ENCODE measurements around the gene VSIG10.
A peak's percentile ranks its signal among the peaks of the same experiment; 100 is the strongest.

The VSIG10 gene

DNA sequence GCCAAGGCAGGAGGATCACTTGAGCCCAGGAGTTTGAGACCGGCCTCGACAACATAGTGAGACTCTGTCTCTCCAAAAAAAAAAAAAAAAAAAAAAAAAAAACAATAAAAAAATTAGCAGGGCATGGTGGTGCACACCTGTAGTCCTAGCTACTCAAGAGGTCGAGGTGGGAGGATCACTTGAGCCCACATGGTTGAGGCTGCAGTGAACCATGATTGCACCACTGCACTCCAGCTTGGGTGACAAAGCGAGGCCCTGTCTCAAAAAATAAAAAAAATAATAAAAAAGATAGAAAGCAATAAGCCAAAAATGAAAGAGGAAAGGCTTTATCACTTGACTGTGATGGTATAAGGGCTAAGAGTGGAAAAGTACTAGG lies 21.9 kb upstream of the VSIG10 start:
- H3K9me3 Mint-ChIP-seq, result no peaks in the 10 kb centered on the region
- H3K27me3 Mint-ChIP-seq, result no peaks in the 10 kb centered on the region
- H3K27ac Mint-ChIP-seq, result no peak overlapping the region
- peaks cover 5% of the 10 kb centered on the region for H3K36me3 Mint-ChIP-seq
- no peak for ATAC-seq
- H3K4me1 Mint-ChIP-seq, result peaks cover 1% of the 10 kb centered on the region
- H3K4me3 Mint-ChIP-seq, result no peak overlapping the region

DNA sequence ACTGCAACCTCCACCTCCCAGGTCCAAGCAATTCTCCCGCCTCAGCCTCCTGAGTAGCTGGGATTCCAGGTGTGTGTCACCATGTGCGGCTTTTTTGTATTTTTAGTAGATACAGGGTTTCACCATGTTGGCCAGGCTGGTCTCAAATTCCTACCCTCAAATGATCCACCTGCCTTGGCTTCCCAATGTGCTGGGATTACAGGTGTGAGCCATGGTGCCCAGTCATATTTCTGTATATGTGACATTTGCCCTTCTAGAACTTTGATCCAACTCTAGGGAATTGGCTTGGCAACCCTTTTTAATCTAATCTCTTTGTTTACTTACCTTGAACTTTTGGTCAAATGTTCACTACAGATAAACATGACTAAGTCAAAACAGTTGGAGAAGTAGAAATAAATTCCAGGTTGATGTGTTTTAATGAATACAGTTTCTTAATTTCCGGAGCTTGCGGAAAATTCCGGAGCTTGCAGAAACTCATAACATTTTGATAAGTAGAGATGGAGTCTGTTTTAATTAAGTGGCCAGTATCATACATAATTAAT lies 20.6 kb upstream of the VSIG10 start:
- H3K4me1 Mint-ChIP-seq, result peaks cover 8% of the 10 kb centered on the region
- no peaks in the 10 kb centered on the region for H3K9me3 Mint-ChIP-seq
- H3K27ac Mint-ChIP-seq, result no peak overlapping the region
- no peak overlapping the region for H3K4me3 Mint-ChIP-seq
- H3K36me3 Mint-ChIP-seq, result peaks cover 5% of the 10 kb centered on the region
- no peaks in the 10 kb centered on the region for H3K27me3 Mint-ChIP-seq
- no peak for ATAC-seq

DNA sequence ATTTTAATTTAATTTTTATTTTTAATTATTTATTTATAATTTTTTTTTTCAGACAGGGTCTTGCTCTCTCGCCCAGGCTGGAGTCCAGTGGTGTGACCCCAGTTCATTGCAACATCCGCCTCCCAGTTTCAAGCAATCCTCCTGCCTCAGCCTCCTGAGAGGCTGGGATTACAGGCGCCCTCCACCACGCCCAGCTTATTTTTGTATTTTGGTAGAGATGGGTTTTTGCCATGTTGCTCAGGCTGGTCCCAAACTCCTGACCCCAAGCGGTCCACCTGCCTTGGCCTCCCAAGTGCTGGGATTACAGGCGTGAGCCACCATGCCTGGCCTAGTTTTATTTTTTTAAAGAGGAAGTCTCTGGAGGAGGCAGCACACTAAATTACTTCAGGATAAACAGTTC lies 18.5 kb upstream of the VSIG10 start:
- Mint-ChIP-seq H3K27me3 (no peaks in the 10 kb centered on the region), H3K36me3 (peaks cover 5% of the 10 kb centered on the region), H3K4me1 (peaks cover 8% of the 10 kb centered on the region), H3K9me3 (no peaks in the 10 kb centered on the region), H3K4me3 (no peak overlapping the region), H3K27ac (no peak overlapping the region)
- ATAC-seq, result no peak

DNA sequence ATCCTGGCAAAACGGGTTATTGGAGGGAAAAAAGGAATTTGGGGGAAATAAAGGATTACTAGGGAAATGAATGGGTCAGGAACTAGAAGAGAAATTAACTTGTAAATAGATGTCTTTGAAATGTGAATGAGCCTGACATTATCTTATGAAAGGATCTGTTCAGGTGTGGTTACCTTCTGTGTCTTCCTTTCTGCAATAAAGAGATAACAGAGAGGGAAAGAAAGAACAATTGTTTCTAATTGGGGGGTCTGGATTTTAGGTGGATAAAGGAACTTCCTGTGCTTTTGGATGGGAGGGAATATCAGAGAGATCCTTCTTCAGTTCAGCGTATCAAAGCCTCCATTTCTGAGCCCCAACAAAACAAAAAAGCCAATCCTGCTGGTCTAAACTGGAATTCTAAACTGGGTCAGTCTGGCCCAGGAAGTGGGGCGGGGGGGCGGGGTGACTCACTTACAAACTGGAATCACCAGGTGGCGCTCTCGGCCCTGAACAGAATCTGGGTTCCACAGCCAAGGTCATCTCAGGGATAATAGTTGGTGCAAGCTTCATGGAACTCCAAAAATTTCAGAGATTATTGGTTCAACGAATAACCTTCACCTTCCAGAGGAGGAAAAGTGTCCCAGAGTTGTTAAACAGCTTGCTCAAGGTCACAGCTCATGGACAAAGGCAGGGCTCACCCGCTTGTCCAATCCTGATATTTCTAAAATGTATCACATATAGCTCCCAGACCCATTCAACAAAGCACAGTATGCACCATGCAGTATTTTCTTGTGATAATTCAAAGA lies 17.0 kb upstream of the VSIG10 start:
- H3K9me3 Mint-ChIP-seq, result no peaks in the 10 kb centered on the region
- H3K36me3 Mint-ChIP-seq, result peaks cover 5% of the 10 kb centered on the region
- H3K4me3 Mint-ChIP-seq, result no peak overlapping the region
- no peak overlapping the region for H3K27ac Mint-ChIP-seq
- ATAC-seq, result peak; percentile 51
- peaks cover 8% of the 10 kb centered on the region for H3K4me1 Mint-ChIP-seq
- H3K27me3 Mint-ChIP-seq, result no peaks in the 10 kb centered on the region

DNA sequence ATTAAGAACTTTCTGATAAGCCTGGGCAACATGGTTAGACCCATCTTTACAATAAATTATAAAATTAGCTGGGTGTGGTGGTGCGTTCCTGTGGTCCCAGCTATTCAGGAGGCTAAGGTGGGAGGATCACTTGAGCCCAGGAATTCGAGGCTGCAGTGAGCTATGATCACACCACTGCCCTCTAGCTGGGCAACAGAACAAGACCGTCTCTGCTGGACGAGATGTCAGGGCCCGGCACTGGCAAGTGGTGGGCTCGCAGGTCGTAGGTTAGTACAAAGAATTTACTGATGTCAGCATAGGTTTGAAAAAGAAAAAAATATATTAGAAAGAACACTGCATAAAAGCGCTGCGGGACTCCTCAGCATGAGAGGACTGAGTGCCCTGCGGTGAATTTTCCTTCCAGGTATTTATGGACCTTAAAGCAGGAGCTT lies 15.7 kb upstream of the VSIG10 start:
- Mint-ChIP-seq H3K36me3 (no peaks in the 10 kb centered on the region), H3K27ac (no peak overlapping the region), H3K27me3 (no peaks in the 10 kb centered on the region), H3K4me1 (peaks cover 8% of the 10 kb centered on the region), H3K4me3 (no peak overlapping the region), H3K9me3 (no peaks in the 10 kb centered on the region)
- no peak for ATAC-seq

DNA sequence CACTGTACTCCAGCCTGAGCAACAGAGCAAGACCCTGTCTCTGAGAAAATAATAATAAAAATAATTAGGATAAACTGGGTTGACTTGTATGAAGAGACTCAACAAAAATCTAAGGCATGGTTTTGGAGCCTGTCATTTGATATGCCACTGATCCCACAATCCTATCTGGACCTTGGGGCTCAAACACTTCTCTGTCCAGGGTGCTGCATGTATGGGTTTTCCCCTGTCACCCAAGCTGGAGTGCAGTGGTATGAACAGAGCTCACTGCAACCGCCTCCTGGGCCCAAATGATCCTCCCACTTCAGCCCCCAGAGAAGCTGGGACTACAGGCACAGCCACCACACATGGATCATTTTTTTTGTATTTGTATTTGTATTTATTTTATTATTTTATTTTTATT lies 5.3 kb upstream of the VSIG10 start:
- no peak for ATAC-seq
- peaks cover 13% of the 10 kb centered on the region for H3K27me3 Mint-ChIP-seq
- H3K4me1 Mint-ChIP-seq, result peaks cover 7% of the 10 kb centered on the region
- no peaks in the 10 kb centered on the region for H3K9me3 Mint-ChIP-seq
- H3K27ac Mint-ChIP-seq, result no peak overlapping the region
- no peaks in the 10 kb centered on the region for H3K36me3 Mint-ChIP-seq
- H3K4me3 Mint-ChIP-seq, result no peak overlapping the region

DNA sequence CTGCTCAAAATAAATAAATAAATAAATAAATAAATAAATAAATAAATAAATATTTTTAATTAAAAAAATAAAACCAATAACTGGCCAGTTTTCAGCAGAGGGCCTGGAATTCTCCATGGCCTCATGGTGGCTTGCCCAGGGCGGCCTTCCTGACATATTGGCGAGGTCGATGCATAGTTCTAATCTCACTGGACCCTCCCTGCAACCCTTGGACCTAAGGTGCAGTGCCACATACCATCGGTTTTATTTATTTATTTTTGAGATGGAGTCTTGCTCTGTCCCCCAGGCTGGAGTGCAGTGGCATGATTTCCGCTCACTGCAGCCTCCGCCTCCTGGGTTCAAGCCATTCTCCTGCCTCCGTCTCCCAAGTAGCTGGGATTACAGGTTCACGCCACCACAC lies 3.9 kb upstream of the VSIG10 start:
- H3K4me3 Mint-ChIP-seq, result no peak overlapping the region
- peaks cover 22% of the 10 kb centered on the region for H3K27me3 Mint-ChIP-seq
- peaks cover 15% of the 10 kb centered on the region for H3K4me1 Mint-ChIP-seq
- ATAC-seq, result no peak
- no peak overlapping the region for H3K27ac Mint-ChIP-seq
- no peaks in the 10 kb centered on the region for H3K36me3 Mint-ChIP-seq
- H3K9me3 Mint-ChIP-seq, result no peaks in the 10 kb centered on the region

DNA sequence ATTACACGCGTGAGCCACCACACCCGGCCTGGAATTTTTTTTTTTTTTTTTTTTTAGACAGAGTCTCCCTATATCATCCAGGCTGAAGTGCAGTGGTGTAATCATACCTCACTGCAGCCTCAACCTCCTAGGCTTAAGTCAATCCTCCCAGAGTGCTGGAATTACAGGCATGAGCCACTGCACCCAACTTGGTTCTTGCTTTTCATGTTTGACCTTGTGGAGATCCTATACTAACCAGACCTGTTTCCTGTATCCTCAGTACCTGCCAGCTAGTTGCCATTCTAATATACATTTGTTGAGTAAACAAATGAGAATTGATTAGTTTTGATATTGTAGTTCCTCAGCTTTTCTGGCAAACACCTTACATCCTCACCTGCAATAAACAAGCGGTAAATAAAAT lies 3.2 kb upstream of the VSIG10 start:
- peaks cover 25% of the 10 kb centered on the region for H3K27me3 Mint-ChIP-seq
- ATAC-seq, result no peak
- peaks cover 16% of the 10 kb centered on the region for H3K4me1 Mint-ChIP-seq
- H3K4me3 Mint-ChIP-seq, result no peak overlapping the region
- H3K27ac Mint-ChIP-seq, result no peak overlapping the region
- no peaks in the 10 kb centered on the region for H3K9me3 Mint-ChIP-seq
- H3K36me3 Mint-ChIP-seq, result no peaks in the 10 kb centered on the region

DNA sequence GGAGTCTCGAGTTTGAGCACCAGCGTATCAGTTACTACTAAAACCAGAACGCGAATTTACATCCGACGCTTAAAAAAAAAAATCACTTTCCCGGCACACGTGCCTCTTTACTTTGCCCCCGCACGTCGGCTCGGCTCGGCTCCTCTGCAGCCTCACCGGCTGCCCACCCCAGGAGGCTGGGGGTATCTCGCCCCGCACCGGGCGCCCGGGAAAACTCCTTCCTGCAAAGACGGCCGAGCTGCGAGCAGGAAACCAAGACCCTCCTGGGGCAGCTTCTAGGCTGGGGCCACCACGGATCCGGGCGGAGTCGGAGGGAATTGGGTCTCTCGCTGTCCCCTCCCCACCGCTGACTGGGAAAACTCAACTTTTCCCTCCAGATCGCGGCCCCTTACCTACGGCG lies 610 bp downstream of the VSIG10 start:
- H3K27me3 Mint-ChIP-seq, result peaks cover 39% of the 10 kb centered on the region
- ATAC-seq, result peak; percentile 37

DNA sequence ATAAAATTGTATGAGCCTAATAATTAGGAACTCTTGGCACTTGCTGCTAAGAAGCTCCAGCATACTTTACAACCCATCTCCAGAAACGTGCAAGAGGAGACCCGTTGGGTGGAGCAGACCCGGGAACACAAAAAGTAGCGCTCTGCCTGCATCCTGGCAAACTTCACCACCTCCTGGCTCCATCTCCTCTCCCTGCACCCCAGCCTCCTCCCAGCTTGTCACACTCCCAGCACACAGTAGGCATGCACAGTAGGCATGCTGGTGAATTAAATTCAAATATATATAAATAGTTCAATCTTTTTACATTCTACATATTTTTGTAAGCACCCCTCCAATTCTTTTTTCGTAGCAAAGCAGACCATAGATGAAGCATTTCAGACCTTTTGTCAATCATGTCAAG lies 1.2 kb downstream of the VSIG10 start:
- no peaks in the 10 kb centered on the region for H3K9me3 Mint-ChIP-seq
- peaks cover 44% of the 10 kb centered on the region for H3K27me3 Mint-ChIP-seq
- H3K4me1 Mint-ChIP-seq, result peaks cover 16% of the 10 kb centered on the region
- H3K27ac Mint-ChIP-seq, result peak overlapping the region; percentile 57
- peak overlapping the region; percentile 87 for H3K4me3 Mint-ChIP-seq
- no peak for ATAC-seq
- no peaks in the 10 kb centered on the region for H3K36me3 Mint-ChIP-seq

More for the DNA sequence above, 610 bp downstream of the VSIG10 start:
- Mint-ChIP-seq H3K4me3 (peak overlapping the region; percentile 87), H3K4me1 (peaks cover 16% of the 10 kb centered on the region), H3K36me3 (no peaks in the 10 kb centered on the region), H3K27ac (peak overlapping the region; percentile 57), H3K9me3 (no peaks in the 10 kb centered on the region)

DNA sequence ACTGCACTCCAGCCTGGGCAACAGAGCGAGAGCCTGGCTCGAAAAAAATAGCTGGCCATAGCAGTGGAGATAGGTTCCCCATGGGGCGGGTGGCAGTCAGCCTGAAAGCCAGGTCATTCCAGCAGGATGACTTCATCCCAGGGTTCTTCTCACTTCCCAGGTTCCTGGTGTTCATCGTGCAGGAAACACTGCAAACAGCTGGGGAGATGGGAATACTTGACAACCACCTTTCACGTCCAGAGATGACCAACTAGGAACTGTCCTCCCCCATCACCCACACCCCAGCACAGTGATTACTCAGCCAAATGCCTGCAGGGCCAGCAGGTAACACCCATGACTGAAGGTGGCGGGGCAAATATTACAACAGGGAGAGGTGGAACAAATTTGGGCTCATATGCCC lies 1.7 kb downstream of the VSIG10 start:
- H3K27ac Mint-ChIP-seq, result no peak overlapping the region
- H3K9me3 Mint-ChIP-seq, result no peaks in the 10 kb centered on the region
- H3K36me3 Mint-ChIP-seq, result no peaks in the 10 kb centered on the region

DNA sequence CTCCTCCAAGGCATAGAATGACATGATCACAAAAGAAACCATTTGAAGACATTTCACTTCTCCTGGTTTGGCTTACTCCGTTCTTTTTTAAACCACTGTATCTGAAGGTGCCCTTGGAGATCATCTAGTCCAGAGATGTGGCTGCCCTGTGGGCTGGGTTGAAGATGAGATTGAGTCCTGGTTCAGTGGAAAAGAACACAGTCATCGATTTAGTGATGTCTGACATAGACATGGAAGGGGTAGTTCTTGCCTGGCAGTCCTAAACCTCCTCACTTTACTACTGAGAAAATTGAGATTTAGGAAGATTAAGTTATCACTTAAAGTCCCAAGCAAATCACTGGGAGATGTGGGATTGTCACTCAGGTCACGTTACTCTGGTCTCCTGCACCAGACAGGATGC lies 2.8 kb downstream of the VSIG10 start:
- ATAC-seq, result no peak
- peaks cover 16% of the 10 kb centered on the region for H3K4me1 Mint-ChIP-seq
- no peak overlapping the region for H3K27ac Mint-ChIP-seq
- H3K36me3 Mint-ChIP-seq, result no peaks in the 10 kb centered on the region
- H3K9me3 Mint-ChIP-seq, result no peaks in the 10 kb centered on the region
- no peak overlapping the region for H3K4me3 Mint-ChIP-seq
- peaks cover 44% of the 10 kb centered on the region for H3K27me3 Mint-ChIP-seq

More for the DNA sequence above, 1.7 kb downstream of the VSIG10 start:
- peaks cover 44% of the 10 kb centered on the region for H3K27me3 Mint-ChIP-seq
- no peak for ATAC-seq
- no peak overlapping the region for H3K4me3 Mint-ChIP-seq
- peaks cover 16% of the 10 kb centered on the region for H3K4me1 Mint-ChIP-seq

DNA sequence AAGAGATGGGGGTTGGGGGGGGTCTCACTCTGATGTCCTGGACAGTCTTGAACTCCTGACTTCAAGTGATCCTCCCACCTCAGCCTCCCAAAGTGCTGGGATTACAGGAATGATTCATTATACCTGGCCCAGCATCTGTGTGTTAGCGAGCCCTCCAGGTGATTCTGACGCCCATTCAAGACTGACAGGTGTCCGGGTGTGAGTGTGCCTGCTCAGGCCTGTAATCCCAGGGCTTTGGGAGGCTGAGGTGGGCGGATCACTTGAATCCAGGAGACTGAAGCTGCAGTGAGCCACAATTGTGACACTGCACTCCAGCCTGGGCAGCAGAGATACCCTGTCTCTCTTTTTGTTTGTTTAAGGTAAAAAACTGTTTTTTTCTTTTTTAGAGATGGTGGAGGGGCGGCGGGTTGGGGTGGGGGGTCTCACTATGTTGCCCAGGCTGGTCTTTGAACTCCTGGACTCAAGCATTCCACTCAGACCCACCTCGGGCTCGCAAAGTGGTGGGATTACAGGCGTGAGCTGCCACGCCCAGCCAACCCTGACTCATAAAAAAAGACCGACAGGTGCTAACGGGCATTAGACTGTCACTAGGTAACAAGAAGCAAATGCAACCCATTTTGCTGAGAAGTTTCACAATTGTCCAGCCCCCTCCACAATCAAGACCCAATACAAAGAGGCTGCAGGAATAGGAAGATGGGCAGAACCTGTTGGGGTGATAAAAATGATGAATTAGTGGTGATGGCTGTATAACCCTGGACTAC lies 4.7 kb downstream of the VSIG10 start:
- H3K4me3 Mint-ChIP-seq, result no peak overlapping the region
- H3K36me3 Mint-ChIP-seq, result no peaks in the 10 kb centered on the region
- H3K4me1 Mint-ChIP-seq, result peaks cover 9% of the 10 kb centered on the region
- ATAC-seq, result no peak
- peaks cover 31% of the 10 kb centered on the region for H3K27me3 Mint-ChIP-seq
- H3K27ac Mint-ChIP-seq, result no peak overlapping the region
- no peaks in the 10 kb centered on the region for H3K9me3 Mint-ChIP-seq

DNA sequence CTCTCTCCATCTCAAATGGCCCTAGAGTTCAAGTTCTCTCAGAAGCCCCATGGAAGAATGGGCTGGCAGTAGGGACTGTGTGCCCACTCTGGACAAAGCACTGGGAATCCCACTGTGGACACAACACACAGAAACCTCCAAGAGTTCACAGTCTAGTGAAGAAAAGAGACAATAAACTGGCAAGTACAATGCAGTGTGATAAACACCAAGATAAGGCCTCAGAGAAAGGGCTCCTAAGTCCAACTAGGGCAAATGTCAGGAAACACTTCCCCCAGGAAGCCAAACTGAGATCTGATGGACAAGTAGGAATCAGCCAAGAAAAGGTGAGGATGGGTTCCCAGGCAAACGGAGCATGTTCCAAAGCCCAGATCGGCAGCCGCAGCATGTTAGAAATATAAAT lies 5.4 kb downstream of the VSIG10 start:
- no peak for ATAC-seq
- no peak overlapping the region for H3K27ac Mint-ChIP-seq
- no peaks in the 10 kb centered on the region for H3K36me3 Mint-ChIP-seq
- peaks cover 29% of the 10 kb centered on the region for H3K27me3 Mint-ChIP-seq
- H3K4me3 Mint-ChIP-seq, result no peak overlapping the region
- H3K9me3 Mint-ChIP-seq, result no peaks in the 10 kb centered on the region
- H3K4me1 Mint-ChIP-seq, result peaks cover 8% of the 10 kb centered on the region

DNA sequence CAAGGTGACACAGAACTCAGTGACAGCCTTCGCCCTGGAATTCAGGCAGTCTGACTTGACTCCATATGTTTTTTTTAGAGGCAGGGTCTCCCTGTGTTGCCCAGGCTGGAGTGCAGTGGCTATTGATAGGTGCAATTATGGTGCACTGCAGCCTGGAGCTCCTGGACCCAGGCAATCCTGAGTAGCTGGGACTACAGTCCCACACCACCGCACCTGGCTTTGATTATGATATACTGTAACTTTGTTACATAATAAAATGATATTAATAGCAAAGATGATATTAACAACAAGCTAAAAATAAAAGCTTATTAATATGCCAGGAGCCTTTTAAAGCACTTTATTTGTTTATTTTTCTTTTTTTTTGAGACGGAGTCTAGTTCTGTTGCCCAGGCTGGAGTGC lies 9.8 kb downstream of the VSIG10 start:
- H3K4me3 Mint-ChIP-seq, result no peak overlapping the region
- peaks cover 9% of the 10 kb centered on the region for H3K27me3 Mint-ChIP-seq
- H3K4me1 Mint-ChIP-seq, result peaks cover 1% of the 10 kb centered on the region
- H3K27ac Mint-ChIP-seq, result no peak overlapping the region
- no peaks in the 10 kb centered on the region for H3K36me3 Mint-ChIP-seq
- no peaks in the 10 kb centered on the region for H3K9me3 Mint-ChIP-seq
- ATAC-seq, result no peak

DNA sequence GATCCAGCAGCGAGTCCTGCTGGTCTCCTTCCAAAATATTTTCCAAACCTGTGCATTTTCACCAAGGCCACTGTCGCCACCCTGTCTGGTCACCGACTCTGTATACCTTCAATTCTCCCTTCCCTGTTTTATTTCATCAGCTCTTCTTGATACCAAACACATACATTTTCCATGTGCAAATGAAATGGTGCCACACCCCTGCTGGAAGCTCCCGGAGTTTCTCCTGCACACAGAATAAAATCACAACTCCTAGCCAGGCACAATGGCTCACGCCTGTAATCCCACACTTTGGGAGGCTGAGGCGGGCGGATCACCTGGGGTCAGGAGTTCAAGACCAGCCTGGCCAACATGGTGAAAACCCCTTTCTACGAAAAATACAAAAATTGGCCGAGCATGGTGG lies 14.0 kb downstream of the VSIG10 start:
- no peak overlapping the region for H3K4me3 Mint-ChIP-seq
- peaks cover 10% of the 10 kb centered on the region for H3K4me1 Mint-ChIP-seq
- no peak overlapping the region for H3K27ac Mint-ChIP-seq
- no peaks in the 10 kb centered on the region for H3K36me3 Mint-ChIP-seq
- H3K27me3 Mint-ChIP-seq, result no peaks in the 10 kb centered on the region
- ATAC-seq, result no peak
- H3K9me3 Mint-ChIP-seq, result no peaks in the 10 kb centered on the region

Data from stimulated activated memory B cell treated with anti-CD40 and anti-IgM and Interleukin-4, amounts not matched to agents 10 μg/mL and 1 μg/mL and 100 μg/mL, for 72 hours (primary cell).